HG03575 (cell line): ENCODE measurements around the gene TSHR.
"Not testable (repeated sequence)": the region's sequence is repeated elsewhere in the genome, so short reads cannot be mapped to it uniquely, and the experiment has no call there.

Experiments
- ATAC-seq: cut with Tn5 transposase; IDR thresholded peaks from one replicate; pipeline ENCODE4 v1.9.1; 2021; ENCODE audit not compliant: unreplicated experiment, insufficient number of reproducible peaks, low FRiP score; ENCODE audit errors: extremely low read depth

TSHR gene

GRCh38 chr14:80955416-80955941 is at the start of gene TSHR:
Gene TSHR (plus strand): TSS chr14:80955621. CDS start chr14:80955681, 60 bp downstream.
- ATAC-seq: no peak

DNA sequence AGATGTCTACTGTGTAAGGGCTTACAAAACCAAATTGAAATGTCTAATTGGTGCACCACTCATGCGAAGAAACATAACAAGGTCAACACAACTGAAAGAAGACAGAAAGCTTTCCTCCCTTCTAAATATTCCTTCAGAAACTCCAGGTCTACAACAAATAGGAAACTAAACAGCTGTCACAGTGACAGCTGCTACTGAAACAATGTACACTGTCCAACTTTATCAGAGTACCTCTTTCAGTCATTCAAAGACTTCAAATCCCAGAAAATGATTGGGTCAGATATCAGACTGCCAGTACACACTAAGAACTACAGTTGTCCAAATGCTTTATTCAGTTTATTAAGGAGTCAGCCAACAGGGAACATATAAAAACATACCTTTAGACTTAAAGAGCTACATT is 49.1 kb upstream of the TSHR start:
- ATAC-seq: no peak

GRCh38 chr14:80906946-80907345 is 48.5 kb upstream of the TSHR start:
- ATAC-seq: no peak

DNA sequence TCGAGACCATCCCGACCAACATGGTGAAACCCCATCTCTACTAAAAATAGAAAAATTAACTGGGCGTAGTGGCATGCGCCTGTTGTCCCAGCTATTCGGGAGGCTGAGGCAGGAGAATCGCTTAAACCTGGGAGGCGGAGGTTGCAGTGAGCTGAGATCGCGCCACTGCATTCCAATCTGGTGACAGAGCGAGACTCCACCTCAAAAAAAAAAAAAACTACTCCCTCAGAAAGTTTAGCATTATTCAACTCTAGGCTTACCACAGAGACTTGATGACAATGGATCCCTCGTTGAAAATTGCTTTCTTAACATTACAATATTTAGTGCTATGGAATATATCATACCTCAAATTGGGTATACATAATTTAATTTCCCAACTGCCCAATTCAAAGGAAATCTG is 43.4 kb upstream of the TSHR start:
- ATAC-seq: not testable (repeated sequence)

GRCh38 chr14:80919622-80920021 is 35.8 kb upstream of the TSHR start:
- no peak for ATAC-seq

- ATAC-seq: no peak
Measured at GRCh38 chr14:80923368-80923767, 32.1 kb upstream of the TSHR start.

DNA sequence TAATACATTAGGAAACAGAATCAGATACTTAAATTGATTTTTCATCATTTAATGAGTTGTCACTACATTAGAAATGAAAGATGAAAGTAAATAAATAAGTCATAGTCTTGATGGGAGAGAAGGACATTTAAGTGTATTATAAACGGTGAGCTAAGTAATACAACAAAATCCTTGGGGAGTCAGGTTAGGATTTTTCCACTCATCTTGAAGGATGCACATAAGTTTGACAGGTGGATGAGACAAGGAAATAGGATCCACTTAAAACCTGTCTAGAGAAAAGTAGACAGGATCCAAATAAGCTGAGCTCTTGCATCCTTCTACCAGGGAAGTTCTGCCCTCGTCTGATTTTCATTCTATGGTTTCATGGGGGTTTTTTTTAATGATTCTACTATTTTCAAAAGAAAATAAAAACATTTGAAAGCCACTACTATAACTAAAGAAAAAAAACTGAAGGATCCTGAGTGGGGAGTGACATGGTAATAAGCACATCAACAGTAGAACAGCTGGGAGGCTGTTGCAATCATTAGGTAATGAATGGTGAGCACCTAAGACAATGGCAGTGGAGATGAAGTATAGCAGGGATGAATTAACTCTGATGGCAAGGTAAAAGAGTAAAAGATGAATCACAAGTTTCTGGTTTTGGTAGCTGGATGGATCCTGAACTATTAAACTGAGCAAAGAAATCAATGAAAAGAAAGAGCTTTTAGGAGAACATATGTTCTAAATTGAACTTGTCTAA is 30.9 kb upstream of the TSHR start:
- no peak for ATAC-seq

GRCh38 chr14:80926397-80927082 is 28.9 kb upstream of the TSHR start:
- ATAC-seq: no peak

DNA sequence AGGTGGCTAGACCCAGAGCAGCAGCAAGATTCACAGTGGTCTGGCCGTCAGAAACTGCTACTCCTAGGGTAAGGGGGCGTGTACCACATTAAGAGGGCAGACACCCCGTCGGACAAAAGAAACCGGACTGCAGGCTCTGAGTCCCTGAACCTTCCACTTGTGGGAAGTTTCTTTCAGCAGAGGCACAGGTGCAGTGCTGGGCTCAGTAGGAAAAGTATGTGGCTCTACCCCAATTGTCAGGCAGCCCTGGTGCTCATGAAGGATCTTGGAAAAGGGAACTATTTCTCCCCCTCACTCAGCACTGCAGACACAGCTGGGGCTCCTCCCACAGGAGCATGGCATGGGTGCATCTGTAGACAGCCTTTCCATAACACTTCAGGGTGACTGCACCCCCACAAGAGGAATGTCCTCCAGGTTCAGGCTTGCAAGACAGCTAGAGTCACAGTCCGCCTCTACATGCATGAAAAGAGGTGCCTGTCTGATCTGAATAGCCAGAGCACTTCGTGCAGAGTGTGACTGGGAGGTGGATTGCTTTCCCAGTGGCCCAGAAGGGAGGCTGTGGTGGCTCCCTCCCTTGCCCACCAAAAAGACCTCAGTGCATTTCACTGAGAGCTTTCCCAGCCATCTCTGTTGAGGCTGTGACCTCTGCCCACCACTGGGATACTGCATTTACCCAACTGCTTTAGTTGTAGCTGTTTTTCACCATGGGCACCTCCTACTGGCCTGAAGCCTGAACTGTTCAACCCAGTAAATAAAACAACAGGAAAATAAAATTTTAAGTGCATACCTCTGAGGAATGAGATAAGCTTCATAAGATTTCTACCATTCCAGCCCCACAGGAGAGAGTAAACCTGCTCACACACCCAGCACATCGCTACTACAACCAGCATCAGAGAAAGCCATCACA is 28.1 kb upstream of the TSHR start:
- ATAC-seq: no peak

- ATAC-seq: no peak
Measured at GRCh38 chr14:80930095-80930494, 25.3 kb upstream of the TSHR start.

DNA sequence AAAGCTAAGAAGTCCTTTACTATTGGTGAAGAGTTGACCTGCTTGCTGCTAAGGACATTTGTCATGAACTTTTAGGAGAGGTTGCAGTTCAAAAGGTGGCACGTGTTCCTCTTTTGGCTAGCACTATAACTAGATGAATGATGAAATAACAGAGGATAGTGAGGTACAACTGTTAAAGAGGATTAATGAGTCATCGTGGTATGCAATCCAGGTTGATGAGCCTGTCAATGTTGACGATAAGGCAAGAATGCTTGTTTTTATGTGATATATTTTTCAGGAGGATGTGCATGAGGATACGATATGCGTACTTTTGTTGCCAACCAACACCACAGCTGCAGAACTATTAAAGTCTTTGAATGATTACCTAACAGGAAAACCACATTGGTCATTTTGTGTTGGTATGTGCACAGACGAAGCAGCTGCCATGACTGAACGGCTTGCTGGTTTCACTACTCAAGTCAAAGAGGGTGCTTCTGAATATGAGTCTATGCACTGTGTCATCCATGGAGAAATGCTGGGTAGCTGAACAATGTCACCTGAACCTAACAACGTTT is 24.5 kb upstream of the TSHR start:
- peak; percentile 94 for ATAC-seq

DNA sequence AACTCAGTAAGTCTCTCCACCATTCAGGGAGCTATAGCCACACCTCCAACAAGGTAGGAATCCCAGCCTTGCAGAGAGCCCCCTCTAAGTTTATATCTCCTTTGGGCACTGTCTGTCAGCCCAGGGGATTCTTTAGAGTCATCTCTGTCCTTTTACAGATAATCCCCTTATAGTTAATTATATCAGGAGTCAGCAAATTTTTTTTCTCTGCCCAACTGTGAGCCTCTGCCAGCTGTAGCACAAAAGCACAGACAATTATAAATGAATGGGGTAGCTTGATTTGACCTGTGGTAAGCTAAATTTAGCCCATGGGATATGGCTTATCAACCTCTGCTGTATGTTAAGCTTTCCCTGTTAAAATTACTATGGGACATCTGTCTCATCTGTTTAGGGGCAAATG is 22.1 kb upstream of the TSHR start:
- ATAC-seq: no peak

- ATAC-seq: no peak
Measured at GRCh38 chr14:80933686-80934085, 21.7 kb upstream of the TSHR start.

- ATAC-seq: no peak
Measured at GRCh38 chr14:80940146-80940545, 15.3 kb upstream of the TSHR start.

DNA sequence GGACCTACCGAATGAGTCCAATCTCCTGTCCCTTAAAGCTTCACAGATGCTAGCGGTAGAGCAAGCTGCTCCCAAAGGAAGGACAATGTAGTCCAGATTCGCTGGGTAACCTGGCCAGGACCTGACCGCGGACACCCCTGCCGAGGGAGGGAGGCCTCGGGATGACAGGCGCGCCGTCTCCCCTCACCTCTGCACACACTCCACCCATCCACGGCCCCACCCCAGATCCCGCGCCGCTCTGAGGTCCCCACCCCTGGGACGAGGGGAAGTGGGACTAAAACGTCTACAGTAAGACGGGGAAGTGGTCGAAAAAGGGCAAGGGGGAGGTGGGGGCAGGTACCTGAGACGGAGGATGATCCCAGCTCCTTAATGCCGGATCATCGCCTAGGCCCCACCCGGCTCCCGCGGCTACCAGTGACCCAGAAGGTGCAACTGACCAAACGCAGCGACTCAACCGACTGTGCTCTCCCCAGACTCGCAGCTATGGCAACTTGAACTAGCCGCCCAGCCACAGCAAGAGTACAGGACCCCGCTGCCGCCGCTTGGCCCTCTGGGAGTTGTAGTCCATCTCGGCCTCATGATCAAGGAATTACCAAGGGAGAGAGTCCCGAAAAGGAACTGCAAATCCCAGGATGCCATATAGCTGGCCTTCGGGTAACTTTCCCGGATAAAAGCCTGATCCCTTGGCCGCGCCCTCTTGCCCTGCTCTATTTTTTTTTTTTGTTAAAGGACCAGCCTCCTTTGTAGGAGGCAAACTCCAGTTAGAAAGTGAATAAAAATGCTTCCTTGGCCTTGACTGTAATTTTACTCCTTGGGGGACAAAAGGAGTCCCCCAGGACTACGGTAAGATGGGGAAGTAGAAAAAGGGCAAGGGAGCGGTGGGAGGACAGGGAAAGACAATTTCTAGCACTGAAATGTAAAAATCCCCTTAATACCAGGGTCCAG is 13.9 kb upstream of the TSHR start, which contains the start of gene CEP128:
TSS of gene CEP128 (minus strand) at position 498 of the 945 bp plus-strand sequence.
- peak; percentile 88 for ATAC-seq

GRCh38 chr14:80942191-80942600 is 13.2 kb upstream of the TSHR start:
- peak; percentile 6 for ATAC-seq

GRCh38 chr14:80944861-80945617 is 10.4 kb upstream of the TSHR start:
- ATAC-seq: no peak
